HG03280 (cell line): ENCODE results near the gene TMEM63A.
A peak's percentile ranks its signal among the peaks of the same experiment; 100 is the strongest.

ENCODE experiments used
- ATAC-seq: cut with Tn5 transposase; IDR thresholded peaks from one replicate; pipeline ENCODE4 v1.9.1; 2021; ENCODE audit warnings: mild to moderate bottlenecking, moderate library complexity; ENCODE audit not compliant: unreplicated experiment

Gene TMEM63A

DNA sequence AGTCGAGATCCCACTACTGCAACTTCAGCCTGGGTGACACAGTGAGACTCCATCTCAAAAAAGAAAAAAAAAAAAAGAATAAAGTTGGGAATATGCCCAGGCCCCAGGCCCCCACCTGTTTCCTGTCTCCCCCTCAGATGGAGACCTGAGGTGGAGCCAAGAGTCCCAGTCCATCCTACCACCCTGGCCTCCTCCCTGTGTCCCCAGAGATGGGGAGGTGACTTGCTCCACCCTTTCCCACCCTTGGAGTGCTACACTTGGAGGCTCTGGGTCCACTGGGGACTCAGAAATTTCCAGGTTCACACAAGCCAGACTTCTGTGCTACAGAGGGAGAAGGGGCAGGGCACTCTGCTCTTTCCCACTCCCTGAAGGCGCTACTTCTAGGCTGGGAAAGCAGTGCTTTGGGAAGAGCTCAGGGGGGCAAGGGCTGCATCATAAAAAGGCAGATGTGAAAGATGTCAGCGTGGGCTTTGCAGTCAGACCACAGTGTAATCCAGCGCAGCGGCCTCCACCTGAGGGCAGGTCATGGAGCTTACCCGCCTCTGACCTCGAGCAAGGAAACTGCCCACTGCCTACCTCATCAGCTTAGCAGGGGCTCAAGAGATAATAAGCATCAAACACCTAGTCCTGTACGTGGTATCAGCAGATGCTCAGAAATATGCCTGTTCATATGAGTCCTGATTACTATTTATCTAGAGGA is 13.4 kb downstream of the TMEM63A start:
- no peak for ATAC-seq

DNA sequence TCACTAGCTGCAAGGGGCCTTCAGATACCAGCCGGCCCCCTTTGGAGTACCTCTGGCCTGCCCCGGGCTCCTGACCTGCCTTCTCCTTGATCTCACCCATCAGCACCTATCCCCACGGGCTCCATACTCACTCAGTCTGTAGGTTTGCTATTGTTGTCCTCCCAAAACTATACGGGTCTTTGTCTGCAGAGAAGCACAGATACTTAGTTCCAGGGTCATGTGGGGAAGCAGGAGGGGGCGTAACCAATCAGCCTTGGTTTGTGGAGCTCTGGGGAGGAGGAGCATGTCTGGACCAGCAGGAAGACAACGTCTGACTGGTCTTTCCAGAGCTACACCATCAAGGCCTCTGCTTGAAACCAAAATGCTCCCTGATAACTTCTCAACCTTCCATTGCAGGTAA is 15.2 kb downstream of the TMEM63A start:
- ATAC-seq: no peak

DNA sequence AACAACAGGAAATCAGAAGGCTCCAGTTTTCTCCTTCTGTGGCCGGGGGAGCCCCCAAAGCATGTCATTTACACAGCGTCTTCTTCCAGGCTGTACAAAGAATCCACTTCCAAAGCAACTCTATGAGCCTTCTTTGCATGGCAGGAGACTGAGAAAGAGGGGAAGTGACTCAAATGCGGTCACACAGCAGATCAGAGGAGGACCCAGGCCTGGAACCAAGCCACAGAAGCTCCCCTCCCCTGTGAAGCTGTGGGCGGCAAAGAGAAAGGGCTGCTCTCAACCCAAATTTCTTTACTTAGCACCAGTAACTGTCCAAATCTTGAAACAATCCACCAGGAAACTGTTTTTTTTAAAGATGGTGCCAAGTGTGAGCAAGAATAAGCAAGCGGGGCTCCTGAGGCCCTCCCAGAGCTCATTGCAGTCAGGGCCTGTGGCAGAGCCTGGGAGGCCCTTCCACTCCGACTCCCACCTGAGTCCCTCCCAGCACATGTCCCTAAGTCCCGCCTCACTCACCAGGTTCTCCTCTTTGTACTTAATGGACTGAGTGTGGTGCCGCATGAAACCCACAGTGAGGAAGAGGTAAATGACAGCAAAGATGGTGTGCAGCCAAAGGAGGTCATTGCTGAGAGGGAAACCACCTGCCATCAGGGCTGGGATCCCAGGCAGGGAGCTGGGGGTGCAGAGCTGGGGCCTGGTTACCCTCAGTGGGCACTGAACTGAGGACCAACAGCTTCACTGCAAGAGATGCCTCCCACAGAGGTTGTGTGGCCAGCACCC is 15.9 kb downstream of the TMEM63A start:
- no peak for ATAC-seq

DNA sequence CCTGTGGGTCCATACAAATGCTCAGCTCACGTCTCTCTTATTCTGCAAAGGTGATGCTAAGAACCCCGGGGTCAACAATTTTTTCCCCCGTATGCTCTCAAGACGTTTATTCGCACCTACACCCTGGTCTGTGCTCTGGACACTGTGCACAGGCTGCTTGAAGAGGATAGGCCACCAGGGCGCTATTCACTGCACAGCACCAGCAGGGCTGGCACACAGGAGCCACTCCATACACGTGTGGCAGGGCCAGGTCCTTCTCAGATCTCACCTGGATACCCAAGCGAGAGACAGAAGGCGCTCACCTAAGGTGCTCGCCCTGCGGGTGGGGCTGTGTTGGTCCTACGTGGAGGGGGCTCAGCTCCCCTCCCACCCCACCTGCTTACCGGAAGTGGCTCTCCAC is 16.7 kb downstream of the TMEM63A start:
- ATAC-seq: no peak

DNA sequence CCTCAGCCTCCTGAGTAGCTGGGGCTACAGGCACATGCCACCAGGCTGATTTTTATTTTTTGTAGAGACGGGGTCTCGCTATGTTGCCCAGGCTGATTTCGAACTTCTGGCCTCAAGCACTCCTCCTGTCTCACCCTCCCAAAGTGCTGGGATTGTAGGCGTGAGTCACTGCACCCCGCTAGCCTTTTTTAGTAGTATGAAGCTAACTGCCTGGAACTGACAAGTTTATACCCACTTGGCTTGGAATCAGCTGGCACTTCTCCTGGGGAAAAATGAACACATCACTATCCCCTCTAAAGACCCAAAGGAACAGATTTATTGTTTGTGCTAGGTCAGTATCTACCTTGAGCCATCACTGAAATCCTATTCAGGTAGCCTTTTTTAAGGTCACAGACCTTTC is 19.0 kb downstream of the TMEM63A start:
- ATAC-seq: no peak

DNA sequence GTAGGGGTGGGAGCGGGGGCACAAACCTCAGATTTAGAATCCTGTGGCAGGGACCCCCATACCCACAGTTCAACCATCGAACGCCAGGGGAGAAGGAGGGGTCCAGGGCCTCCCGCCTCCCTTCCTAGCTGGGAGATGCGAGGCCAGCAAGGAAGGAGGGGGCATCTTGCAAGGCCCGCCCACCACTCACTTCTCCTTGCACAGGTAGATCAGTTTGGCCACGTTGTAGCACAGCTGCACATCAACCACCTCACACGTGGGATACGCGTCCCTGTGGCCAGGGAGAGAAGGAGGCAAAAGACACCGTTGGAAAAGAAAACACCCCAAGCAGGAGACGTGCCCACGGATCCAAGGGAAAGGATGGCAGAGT is 19.6 kb downstream of the TMEM63A start:
- no peak for ATAC-seq

GRCh38 chr1:225861834-225862580 is 20.2 kb downstream of the TMEM63A start:
- ATAC-seq: no peak

GRCh38 chr1:225860876-225861441 is 21.2 kb downstream of the TMEM63A start:
- ATAC-seq: no peak

- no peak for ATAC-seq
Measured at GRCh38 chr1:225860107-225860506, 22.1 kb downstream of the TMEM63A start.

DNA sequence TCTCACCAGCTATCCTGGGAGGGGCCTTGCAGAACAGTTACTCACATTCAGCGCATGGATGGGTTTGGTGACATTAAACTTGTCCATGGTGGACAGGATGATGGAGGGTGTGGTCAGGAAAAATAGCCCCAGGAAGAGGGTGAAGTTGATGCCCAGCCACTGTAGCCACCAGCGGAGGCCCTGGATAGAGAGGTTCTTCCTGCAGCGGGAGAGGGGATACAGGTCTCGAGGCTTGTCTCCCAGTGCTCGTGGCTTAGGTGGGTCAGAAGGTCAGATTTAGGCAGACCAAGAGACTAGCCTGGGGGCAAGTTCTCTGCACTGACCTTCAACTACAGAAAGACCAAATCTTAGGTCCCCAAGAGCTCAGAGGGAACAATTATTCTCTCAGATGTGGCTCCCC is 23.0 kb downstream of the TMEM63A start:
- no peak for ATAC-seq

GRCh38 chr1:225857256-225857655 is 24.9 kb downstream of the TMEM63A start:
- no peak for ATAC-seq

DNA sequence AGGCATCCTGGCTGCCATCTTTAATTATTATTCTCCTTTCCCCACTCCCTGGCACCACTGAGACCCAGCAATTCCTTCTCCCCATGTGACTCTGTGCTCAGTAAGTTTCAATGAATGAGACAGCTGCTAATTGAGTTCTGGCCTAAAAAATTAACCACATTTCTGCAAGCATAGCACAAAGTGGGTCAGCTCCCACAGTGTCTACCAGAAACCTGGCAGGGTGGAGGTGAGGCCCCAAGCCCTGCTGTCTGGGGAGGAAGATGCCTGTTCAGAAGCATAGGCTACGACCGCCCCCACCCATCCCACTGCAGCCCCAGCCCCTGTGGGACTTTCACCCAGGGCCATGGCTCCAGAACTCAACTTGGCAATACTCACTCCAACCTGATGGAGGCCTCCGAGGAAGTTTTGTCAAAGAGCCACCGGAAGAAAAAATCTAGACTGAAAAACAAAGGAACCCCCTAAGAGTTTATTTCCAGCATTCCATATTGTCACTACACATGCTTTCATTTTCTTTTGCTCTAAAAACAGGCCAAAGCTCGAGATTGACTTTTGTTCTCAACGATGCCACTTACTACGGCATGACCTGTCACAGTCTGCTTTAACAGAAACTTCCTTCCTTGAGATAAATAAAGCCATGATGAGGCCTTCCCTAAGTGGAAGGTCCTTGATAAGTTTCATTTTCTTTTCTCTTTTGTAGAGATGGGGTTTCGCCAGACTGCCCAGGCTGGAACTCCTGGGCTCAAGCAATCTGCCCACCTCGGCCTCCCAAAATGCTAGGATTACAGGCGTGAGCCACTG is 26.5 kb downstream of the TMEM63A start:
- no peak for ATAC-seq

GRCh38 chr1:225853441-225853840 is 28.7 kb downstream of the TMEM63A start:
- ATAC-seq: no peak

DNA sequence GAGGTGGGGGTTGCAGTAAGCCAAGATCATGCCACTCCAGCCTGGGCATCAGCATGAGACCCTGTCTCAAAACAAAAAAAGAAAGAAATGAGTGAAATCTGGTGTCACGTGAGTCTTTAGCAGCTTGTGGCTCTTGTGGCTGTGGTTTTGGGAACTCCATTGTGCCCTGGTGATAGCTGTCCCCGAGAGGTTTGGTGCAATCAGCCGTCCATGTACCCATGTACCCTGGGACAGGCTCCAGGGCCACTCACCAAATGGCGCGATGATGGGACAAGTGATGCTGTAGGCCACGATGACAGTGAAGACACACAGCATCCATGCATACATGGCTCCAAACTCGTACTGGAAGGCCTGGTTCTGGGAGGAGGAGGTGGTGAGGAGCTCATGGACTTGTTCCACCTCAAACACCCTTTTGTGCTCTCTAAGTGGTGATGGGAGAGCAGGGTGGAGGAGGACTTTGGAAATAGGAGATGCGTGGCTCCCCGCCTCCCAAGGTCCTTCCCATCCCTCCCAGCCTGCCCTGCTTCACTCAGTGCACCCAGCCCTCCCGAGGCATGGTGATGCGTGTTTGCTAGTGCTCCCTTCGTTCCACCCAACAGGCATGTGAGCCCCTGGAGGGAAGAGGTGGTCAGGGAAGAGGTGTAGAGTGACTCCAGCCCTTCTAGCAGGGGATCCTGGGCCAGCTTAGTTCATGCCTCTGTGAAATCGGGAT is 29.6 kb downstream of the TMEM63A start:
- ATAC-seq: no peak

- ATAC-seq: no peak
Measured at GRCh38 chr1:225851805-225852204, 30.4 kb downstream of the TMEM63A start.

DNA sequence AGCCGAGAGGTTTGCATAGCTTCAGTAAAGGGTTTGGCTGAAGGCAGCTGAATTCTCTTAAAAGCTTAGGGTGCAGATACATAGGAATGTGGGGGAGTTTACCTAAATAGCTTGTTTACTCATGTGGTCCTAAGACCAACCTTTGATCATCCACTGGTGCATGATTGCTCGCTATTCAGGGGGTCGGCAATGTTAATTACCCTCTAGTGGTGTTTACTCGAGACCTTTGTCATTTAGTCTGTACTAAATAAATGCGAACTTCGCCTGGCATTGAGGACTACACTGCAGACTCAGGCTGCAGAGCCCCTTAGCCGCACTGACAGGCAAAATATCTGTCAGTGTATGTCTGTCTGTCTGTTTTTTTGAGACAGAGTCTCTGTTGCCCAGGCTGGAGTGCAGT is 31.8 kb downstream of the TMEM63A start:
- no peak for ATAC-seq

DNA sequence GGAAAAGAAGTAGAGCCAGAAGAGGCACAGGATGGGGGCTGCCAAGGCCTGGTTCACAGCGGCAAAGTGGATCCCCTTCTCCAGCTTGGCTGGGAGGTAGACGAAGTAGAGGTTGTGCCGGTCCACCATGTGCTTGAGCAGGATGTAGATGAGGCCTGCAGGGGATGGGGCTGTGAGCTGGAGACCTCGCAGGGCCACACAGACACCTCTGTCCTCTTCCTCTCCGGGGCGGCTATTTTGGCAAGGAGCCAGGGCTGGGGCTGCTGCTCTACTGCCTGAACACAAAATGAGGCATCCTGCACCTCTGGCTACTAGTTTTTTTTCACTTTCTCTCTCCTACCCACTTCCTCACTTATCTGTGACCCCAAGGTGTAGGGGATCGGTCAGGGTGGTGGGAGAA is 32.3 kb downstream of the TMEM63A start:
- ATAC-seq: no peak

DNA sequence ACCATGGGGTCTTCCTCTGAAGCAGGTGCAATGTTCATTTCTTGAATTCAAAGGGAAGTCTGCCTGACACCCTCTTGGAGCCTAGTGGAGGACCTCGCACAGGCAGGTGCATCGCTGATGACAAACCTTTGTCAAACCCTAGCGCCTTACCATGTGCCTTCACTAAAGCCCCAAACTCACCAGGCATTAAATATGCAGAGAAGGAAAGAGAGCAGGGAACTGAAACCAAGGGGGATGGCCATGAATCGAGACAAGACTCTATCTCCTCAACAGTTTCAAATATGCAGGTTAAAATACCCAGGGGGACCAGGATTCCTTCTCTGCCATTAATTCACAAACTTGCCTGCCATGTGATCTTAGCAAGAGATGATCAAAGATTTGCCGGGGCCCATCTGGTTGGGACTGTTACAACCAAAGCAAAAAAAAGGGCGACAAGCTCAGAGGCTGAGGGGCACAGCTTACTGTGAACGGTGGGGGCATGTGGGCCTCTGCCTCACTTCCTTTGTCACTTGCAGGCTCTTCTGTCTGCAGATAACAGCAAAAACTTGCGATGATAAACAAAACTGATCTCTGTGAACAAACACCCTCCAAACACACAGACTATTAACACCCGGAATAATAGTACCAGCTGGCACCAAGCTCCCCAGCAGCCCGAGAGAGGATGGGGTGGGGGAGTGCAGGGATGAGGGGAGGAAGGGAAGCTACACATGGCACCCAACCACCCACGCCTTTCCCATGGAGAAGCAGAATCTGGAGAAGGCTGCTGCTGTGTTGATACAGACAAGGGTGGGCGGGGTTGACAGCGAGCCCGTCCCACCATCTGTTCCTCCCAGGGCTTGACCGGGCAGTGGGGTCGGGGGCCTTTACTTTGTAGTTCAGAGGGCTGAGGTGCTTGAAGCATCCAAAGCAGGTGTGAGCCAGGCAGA is 33.9 kb downstream of the TMEM63A start:
- peak; percentile 43 for ATAC-seq

GRCh38 chr1:225847610-225848009 is 34.6 kb downstream of the TMEM63A start:
- ATAC-seq: no peak
